Activated naive CD4-positive, alpha-beta T cell treated with Interleukin-2 at 50 U/mL for 16 hours (primary cell): ENCODE results near the gene TMEM117.
"Not testable (repeated sequence)": the region's sequence is repeated elsewhere in the genome, so short reads cannot be mapped to it uniquely, and the experiment has no call there.

Experiments used
- DNase-seq: peaks from one replicate; pipeline ENCODE4 v3.0.0-alpha.2; 2020

TMEM117 gene

GRCh38 chr12:44334347-44334746 is 498.5 kb downstream of the TMEM117 start:
- DNase-seq = no peak

DNA sequence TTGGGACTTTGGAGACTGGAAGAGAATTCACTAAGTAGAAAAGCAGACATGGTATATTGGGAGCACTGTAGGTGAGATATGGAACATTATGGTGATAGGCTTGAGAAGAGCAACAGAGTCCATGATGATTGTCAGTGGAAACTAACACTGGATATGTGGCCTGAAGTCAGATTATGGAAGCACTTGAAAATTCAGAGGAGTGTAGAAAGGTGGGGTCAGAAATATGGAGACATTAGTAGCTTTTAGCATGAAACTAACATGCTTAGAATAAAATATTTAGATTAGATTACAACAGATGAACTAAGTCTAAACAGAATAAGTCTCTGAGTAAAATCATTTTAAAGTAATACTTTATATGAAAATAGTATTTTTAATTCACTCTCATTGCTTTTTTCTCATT is 499.1 kb downstream of the TMEM117 start:
- no peak for DNase-seq

DNA sequence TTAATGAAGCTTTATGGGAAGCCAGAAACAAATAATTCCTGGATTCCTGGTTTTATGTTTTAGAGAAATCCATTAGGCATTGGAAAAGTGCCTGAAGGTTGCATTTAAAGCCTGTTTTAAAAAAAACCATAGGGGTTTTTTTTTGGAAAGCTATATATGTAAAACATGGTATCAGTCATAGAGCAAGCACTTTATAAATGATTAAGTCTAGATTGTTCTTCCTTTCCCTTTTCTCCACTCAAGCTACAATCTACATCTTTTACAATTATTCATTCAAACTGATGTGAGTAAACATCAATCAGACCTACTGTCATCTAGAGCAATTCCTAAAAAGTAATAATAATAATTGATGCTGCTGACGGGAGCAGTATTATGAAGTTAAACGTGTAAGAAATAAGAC is 500.7 kb downstream of the TMEM117 start:
- DNase-seq = no peak

- no peak for DNase-seq
Observed at GRCh38 chr12:44342371-44342770, 506.5 kb downstream of the TMEM117 start.

GRCh38 chr12:44347145-44347544 is 511.3 kb downstream of the TMEM117 start:
- no peak for DNase-seq

DNA sequence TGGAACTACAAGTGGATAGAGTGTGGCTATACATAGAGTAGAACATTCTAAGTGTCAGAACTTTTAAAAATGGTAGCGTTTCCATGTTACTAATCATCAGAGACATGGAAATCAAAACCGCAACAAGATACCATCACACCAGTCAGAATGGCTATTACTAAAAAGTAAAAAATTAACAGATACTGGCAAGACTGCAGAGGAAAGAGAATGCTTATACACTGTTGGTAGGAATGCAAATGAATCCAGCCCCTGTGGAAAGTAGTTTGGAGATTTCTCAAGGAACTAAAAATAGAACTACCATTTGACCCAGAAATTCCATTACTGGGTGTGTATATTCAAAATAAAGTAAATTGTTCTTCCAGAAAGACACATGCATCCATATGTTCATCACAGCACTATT is 521.6 kb downstream of the TMEM117 start:
- no peak for DNase-seq

DNA sequence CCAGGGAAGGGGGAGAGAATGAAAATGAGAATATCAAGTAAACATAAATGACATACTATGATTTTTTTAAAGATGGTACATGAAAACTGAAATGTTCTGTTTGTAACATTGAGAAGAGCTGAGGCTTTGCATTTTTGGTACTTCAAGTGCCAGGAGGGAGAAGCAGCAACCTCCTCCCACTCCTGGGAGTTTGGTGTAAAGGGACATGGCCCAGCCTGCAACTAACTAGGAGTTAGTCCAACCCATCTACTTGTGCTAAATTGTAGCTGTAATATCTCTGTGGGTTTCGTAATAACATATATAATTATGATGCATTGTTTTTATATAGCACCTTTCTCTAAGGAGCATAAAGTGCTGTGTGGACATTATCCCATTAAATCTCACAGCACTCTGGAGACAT is 522.8 kb downstream of the TMEM117 start:
- no peak for DNase-seq

- no peak for DNase-seq
Observed at GRCh38 chr12:44362947-44363346, 527.1 kb downstream of the TMEM117 start.

DNA sequence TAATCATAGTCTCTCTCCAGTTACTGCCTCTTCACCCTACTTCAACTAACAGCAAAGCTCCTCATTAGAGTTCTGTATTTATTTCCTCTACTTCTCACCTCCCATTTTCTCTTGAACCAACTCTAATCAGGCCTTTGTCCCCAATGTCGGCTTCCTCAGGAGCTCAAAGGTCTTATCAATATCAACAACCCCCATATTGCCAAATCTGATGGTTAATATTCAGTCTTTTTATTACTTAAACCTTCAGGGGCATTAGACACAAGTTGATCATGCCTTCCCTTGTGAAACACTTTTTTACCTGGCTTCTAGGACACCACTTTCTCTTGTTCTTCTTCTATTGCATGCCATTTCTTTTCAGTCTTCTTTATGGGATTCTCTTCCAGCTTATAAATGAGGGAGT is 531.3 kb downstream of the TMEM117 start:
- DNase-seq = no peak

- no peak for DNase-seq
Observed at GRCh38 chr12:44367916-44368315, 532.0 kb downstream of the TMEM117 start.

DNA sequence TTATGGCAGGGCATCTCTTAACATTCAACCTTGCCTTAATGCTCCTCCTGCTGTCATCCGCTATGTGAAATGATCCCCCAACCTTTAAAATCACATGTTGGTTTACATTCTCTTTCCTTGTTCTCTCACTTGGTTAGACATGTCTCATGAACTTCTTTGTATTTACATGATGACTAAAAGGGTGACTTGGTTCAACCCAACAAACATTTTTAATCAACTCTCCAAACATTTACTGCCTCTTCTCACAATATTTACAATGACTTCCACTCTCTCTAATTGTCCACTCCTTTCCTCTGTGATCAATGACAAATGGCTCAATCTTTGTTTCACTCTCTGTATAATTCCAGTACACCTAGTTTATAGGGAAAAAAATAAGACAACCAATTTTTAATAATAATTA is 534.1 kb downstream of the TMEM117 start:
- DNase-seq = no peak

DNA sequence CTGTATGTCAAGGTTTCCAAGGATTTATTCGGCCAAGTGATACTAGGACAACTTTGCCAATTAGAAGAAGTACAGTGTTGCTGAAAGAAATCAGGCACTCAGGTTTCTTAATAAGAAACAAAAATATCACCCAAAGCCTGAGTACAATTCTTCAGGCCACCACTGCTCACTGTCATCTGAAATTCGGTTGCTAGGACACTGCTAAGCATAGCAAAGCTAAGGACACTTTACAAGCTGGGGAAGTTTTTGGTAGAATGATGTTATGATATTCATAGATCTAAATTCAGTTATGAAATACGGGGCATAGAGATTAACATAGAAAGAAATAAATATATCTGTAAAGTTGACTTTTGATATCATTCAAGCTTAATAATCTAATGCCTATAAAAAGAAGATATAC is 535.1 kb downstream of the TMEM117 start:
- no peak for DNase-seq

- no peak for DNase-seq
Observed at GRCh38 chr12:44372259-44372658, 536.4 kb downstream of the TMEM117 start.

GRCh38 chr12:44375694-44376093 is 539.8 kb downstream of the TMEM117 start:
- no peak for DNase-seq

- no peak for DNase-seq
Observed at GRCh38 chr12:44377443-44378187, 541.7 kb downstream of the TMEM117 start.

DNA sequence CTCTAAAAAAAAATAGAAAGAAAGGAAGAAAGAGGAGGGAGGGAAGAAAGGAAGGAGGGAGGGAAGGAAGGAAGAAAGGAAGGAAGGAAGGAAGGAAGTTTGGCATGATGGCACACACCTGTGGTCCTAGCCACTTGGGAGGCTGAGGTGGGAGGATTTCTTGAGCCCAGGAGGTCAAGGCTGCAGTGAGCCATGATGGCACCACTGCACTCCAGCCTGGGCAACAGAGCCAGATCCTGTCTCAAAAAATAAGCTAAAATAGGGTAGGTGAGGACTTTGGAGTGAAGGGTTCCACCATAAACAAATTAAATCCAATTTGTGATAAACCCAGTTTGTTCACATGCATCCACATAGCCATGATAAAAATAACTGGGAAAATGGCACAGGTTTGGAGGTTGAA is 543.2 kb downstream of the TMEM117 start:
- not testable (repeated sequence) for DNase-seq

DNA sequence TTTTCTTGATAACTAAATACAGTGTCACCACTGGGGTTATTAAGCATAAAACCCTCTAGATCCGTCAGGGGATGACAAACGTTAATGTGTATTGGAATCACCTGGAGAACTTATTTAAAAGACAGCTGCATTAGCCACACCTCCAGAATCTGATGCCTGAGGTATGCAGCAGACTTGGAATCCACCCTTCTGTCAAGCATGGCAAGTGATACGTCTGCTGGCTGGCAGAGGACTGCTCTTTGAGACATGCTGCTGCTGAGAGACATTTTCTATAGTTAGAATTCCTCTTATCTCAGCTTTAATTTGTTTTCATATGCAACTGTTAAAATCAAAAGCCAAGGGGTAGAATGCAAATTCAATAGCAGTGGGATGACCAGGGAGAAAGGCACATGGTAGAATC is 544.0 kb downstream of the TMEM117 start:
- no peak for DNase-seq

DNA sequence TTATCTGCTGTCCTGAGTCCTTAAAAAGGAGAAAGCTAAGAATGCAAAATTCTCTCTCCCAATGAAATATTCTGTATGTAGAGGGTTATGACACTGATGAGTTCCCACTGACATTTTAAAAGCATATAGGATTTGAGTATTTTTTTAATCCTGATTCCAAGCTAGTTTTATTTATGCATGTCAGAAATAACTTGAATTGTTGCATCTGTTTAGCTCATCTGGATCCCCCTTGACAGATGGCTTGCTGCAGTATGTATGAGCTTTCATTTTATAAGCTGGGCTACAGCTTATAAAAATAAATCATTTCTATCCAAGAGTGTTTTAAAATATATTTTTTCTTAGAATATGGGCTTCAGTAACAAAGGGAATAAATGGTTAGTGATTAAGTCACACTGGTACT is 545.0 kb downstream of the TMEM117 start:
- DNase-seq = no peak

- DNase-seq = no peak
Observed at GRCh38 chr12:44381341-44381740, 545.5 kb downstream of the TMEM117 start.

GRCh38 chr12:44384136-44384535 is 548.3 kb downstream of the TMEM117 start:
- no peak for DNase-seq

GRCh38 chr12:44385964-44386363 is 550.1 kb downstream of the TMEM117 start:
- no peak for DNase-seq

DNA sequence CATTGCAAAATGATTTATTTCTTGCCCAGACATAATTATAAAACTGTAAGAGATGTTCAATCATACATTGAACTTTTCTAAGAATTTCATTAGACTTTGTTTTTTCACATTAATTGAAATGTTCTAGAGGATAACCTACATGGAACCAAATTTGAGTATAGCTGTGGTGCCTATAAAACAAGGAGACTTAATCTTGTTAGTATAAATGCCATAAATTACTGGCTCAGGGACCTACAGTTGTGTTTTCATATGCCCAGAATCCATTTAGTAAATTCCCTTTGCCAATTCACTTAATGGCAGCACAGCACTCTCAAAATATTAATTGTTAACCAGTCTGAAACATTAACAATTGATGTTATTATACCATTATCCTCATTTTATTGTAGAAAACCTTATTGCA is 551.7 kb downstream of the TMEM117 start:
- no peak for DNase-seq

GRCh38 chr12:44389038-44389437 is 553.2 kb downstream of the TMEM117 start:
- DNase-seq = no peak

GRCh38 chr12:44389896-44390295 is 554.0 kb downstream of the TMEM117 start:
- no peak for DNase-seq

- no peak for DNase-seq
Observed at GRCh38 chr12:44397631-44398030, 561.8 kb downstream of the TMEM117 start.
